Lung (tissue), 12 donors: Measurements from ENCODE around the gene ERICH4. TPM values are rescaled to one million over a fixed set of nuclear protein-coding genes. Genes with fewer than 3 reads are reported as not detected.

Source experiments
- ATAC-seq: fragments of 200-7000 bp; cut with Tn5 transposase; one replicate; pipeline ENCODE4 v1.9.1; 2020; ENCODE audit warnings: moderate number of reproducible peaks; ENCODE audit not compliant: insufficient read depth, low FRiP score
- DNase-seq, 3 donors: peaks; one replicate each; pipeline ENCODE4 v3.0.0-alpha.2; 2013 to 2017
- H3K27ac ChIP-seq, 2 donors: one replicate each; pipeline ENCODE4 v1.5.1; 2013; ENCODE audit warnings: mild to moderate bottlenecking in 2 of 2, moderate library complexity in 2 of 2, control low read depth in 1 of 2, inconsistent platforms in 1 of 2, low read depth in 1 of 2, low read length in 1 of 2
- H3K27me3 ChIP-seq, 3 donors: one replicate each; pipeline ENCODE4 v1.5.1; 2013; ENCODE audit warnings: low read length in 2 of 3; ENCODE audit not compliant: control insufficient read depth in 3 of 3, insufficient read depth in 3 of 3
- H3K36me3 ChIP-seq, 4 donors: one replicate each; pipeline ENCODE4 v1.5.1; 2013; ENCODE audit warnings: low read length in 4 of 4, mild to moderate bottlenecking in 1 of 4, moderate library complexity in 1 of 4; ENCODE audit not compliant: control insufficient read depth in 4 of 4, insufficient read depth in 4 of 4
- H3K4me1 ChIP-seq, 5 donors: one replicate each; pipeline ENCODE4 v1.5.1; 2013; ENCODE audit warnings: low read length in 5 of 5, mild to moderate bottlenecking in 2 of 5, moderate library complexity in 1 of 5; ENCODE audit not compliant: control insufficient read depth in 5 of 5, insufficient read depth in 5 of 5
- H3K4me3 ChIP-seq: one replicate; pipeline ENCODE4 v1.5.1; 2013; ENCODE audit warnings: mild to moderate bottlenecking, control low read depth, moderate library complexity
- H3K9ac ChIP-seq, 2 donors: one replicate each; pipeline ENCODE4 v1.5.1; 2013; ENCODE audit warnings: low read length in 2 of 2, control low read depth in 1 of 2; ENCODE audit not compliant: insufficient read depth in 1 of 2
- H3K9me3 ChIP-seq, 4 donors: one replicate each; pipeline ENCODE4 v1.5.1; 2013; ENCODE audit warnings: low read length in 3 of 4, mild to moderate bottlenecking in 1 of 4, moderate library complexity in 1 of 4; ENCODE audit not compliant: control insufficient read depth in 4 of 4, insufficient read depth in 3 of 4
- WGBS, 2 donors: extraction: QIAGEN DNeasy Blood & Tissue Kit; methylation state at CpG; one replicate each; pipeline ENCODE4 v1.1.7; 2013; 5-methylcytosine and 5-hydroxymethylcytosine counted together
- polyA plus RNA-seq, 2 donors: library from polyadenylated mRNA; stranded (reverse); fragments of 200-250 nt; gene quantifications; one replicate each; pipeline ENCODE4 v1.2.1, GENCODE V29; 2013
- total RNA-seq, 2 donors: library from RNA; depleted of rRNA in 1 of 2; stranded (reverse); fragments of >200 nt in 1 of 2; gene quantifications; one replicate each; pipeline ENCODE4 v1.2.1, GENCODE V29; 2014 to 2021
- TF ChIP-seq, protein P1 (sequence below): IDR thresholded peaks from 2 replicates; pipeline ENCODE4 v1.5.1; 2012; ENCODE audit warnings: mild to moderate bottlenecking; ENCODE audit errors: control extremely low read depth, extremely low read depth
- donor health status: control.
- donor health status: control.
- donor health status: Bipolar disorder and iron deficiency.
- donor health status: healthy.
- donor health status: DM: yes; HTN: yes; CAD: no.

The ERICH4 gene
- total and polyA plus RNA-seq, 4 donors: 0.16 TPM; not detected in 3

DNA sequence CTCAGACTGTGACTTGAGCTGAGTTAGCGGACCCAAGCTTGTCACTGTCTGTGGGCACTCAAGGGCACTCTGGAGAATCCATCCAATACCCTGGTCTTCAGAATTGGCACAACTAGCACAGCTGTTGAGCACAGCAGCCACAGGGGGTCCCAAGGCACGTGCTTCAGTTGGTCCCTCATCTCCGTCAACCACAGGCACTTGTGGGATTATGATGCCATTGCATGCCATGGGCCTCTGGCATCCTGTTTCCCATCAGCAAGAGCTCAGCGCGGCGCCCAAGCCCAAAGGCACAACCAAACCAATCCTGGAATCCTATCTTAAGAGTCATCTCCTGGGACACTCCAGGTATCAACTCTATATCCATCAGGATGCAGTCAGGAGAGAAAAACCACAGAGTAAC lies 12.0 kb upstream of the ERICH4 start:
- H3K9me3 ChIP-seq: peaks cover 0 to 3% (median 0%) of the 10 kb centered on the region in 4 donors
- no peaks in the 10 kb centered on the region for H3K27me3 ChIP-seq
- peak overlapping the region in 1 of 2 donors; percentile 89 for H3K27ac ChIP-seq
- H3K36me3 ChIP-seq: peaks cover 0 to 21% (median 13%) of the 10 kb centered on the region in 4 donors
- ATAC-seq (no peak), DNase-seq (no peak)
- 70 to 88% methylated on average over 6 of the region's 6 CpGs for WGBS, 2 donors
- peaks cover 0 to 20% (median 13%) of the 10 kb centered on the region in 5 donors for H3K4me1 ChIP-seq
- TF ChIP-seq, protein P1, sequence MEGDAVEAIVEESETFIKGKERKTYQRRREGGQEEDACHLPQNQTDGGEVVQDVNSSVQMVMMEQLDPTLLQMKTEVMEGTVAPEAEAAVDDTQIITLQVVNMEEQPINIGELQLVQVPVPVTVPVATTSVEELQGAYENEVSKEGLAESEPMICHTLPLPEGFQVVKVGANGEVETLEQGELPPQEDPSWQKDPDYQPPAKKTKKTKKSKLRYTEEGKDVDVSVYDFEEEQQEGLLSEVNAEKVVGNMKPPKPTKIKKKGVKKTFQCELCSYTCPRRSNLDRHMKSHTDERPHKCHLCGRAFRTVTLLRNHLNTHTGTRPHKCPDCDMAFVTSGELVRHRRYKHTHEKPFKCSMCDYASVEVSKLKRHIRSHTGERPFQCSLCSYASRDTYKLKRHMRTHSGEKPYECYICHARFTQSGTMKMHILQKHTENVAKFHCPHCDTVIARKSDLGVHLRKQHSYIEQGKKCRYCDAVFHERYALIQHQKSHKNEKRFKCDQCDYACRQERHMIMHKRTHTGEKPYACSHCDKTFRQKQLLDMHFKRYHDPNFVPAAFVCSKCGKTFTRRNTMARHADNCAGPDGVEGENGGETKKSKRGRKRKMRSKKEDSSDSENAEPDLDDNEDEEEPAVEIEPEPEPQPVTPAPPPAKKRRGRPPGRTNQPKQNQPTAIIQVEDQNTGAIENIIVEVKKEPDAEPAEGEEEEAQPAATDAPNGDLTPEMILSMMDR: no peak
- H3K9ac ChIP-seq: no peak overlapping the region
- H3K4me3 ChIP-seq: no peak overlapping the region

DNA sequence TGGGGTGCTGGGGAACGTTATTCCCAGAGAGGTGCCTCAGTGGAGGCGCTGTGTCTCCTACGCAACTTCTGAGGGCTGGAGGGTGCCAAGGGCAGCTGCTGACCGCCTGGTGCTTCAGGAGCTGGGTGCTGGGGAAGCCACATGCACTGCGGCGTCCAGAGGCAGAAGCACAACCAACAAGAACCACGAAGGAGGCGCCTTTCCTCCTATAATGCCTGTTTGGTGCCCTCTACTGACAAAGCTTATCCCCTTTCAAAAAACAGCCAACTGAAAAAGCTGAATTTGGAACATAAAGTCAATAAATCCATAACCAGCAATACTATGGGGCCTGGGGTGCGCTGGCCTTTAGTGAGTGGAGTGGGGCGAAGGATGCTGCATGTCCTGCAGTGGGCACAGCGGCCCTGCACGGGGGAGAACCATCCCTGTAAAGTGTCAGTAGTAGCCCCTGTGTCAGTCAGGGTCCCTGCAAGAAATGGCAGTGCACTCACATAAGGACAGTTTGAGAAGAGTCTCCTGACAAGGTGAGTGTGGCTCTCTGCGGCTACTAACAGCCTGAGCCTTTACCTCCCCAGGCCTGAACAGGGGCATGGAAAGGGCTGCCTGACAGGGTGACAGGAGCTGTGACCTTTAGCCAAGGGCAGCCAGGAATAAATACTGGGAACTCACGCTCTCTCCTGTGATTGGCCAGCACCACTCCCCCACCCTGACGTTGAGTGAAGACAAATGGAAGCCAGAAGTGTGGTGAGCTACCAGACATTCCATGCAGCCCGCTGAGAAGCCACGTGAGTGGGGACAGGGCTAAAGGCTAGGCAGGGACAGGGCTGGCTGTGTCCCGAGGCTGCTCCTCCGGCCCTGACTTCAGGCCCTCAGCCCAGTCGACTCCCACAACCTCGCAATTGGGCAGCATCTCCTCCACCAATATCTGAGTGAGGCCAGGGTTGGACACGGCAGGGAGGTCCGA lies 11.2 kb upstream of the ERICH4 start:
- DNase-seq: peak in 1 of 3 donors; percentile 30
- Histone ChIP-seq H3K27me3 (no peaks in the 10 kb centered on the region), H3K9ac (no peak overlapping the region), H3K4me3 (no peak overlapping the region), H3K9me3 (peaks cover 0 to 3% (median 0%) of the 10 kb centered on the region in 4 donors), H3K27ac (peak overlapping the region in 1 of 2 donors; percentile 89), H3K4me1 (peaks cover 0 to 16% (median 12%) of the 10 kb centered on the region in 5 donors), H3K36me3 (peaks cover 0 to 26% (median 18%) of the 10 kb centered on the region in 4 donors)
- no peak for ATAC-seq
- 68 to 72% methylated on average over 23 of the region's 23 CpGs for WGBS, 2 donors
- TF ChIP-seq, protein P1: no peak

DNA sequence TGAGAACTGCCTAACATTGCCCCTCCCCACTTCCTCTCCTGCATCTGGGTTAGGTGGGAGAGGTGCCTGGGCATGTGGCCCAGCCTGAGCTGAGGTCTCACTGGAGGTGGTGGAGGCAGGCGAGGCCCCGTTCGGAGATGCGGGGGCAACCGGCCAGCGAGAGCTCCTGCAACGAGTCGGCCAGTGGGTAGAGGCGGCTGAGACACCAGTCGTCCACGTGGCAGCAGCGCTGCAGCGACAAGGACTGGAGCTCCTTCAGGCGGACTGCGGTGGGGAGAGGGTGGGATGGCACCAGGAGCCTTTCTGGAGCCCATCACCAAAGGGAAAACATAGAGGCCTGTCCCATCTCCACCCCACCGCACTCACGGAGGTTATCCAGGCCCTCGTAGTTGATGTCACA lies 9.8 kb upstream of the ERICH4 start:
- WGBS, 2 donors: 93 to 95% methylated on average over 18 of the region's 18 CpGs
- ATAC-seq: no peak
- DNase-seq: no peak
- Histone ChIP-seq H3K4me1 (peaks cover 0 to 5% (median 5%) of the 10 kb centered on the region in 5 donors), H3K9ac (no peak overlapping the region), H3K27ac (peak overlapping the region in 1 of 2 donors; percentile 73), H3K9me3 (peaks cover 0 to 3% (median 0%) of the 10 kb centered on the region in 4 donors), H3K4me3 (no peak overlapping the region), H3K27me3 (no peaks in the 10 kb centered on the region), H3K36me3 (peaks cover 0 to 30% (median 21%) of the 10 kb centered on the region in 4 donors)
- TF ChIP-seq, protein P1: no peak
